Central memory CD8-positive, alpha-beta T cell (primary cell): ENCODE results near the gene HTR1A.

Source experiments
- ATAC-seq: fragments of 150-1000 bp; cut with Tn5 transposase; replicated peaks from 2 replicates; pipeline ENCODE4 v1.10.0; 2022; ENCODE audit warnings: mild to moderate bottlenecking, moderate FRiP score, moderate number of reproducible peaks; ENCODE audit not compliant: poor library complexity, severe bottlenecking; ENCODE audit errors: extremely low read depth
- DNase-seq, 2 donors: peaks; one replicate each; pipeline ENCODE4 v3.0.0; 2021; ENCODE audit warnings: low spot score in 2 of 2
- H3K27ac Mint-ChIP-seq: one replicate; pipeline ENCODE4 v1.8.0; 2022; ENCODE audit warnings: low read depth, mild to moderate bottlenecking, moderate library complexity, mixed read lengths
- H3K27me3 Mint-ChIP-seq: one replicate; pipeline ENCODE4 v1.8.0; 2022; ENCODE audit warnings: mixed read lengths
- H3K36me3 Mint-ChIP-seq: one replicate; pipeline ENCODE4 v1.8.0; 2022; ENCODE audit warnings: mild to moderate bottlenecking, moderate library complexity, mixed read lengths; ENCODE audit not compliant: insufficient read depth
- H3K4me1 Mint-ChIP-seq: one replicate; pipeline ENCODE4 v1.8.0; 2022; ENCODE audit warnings: mixed read lengths
- H3K4me3 Mint-ChIP-seq: one replicate; pipeline ENCODE4 v1.8.0; 2022; ENCODE audit warnings: mild to moderate bottlenecking, moderate library complexity, mixed read lengths
- H3K9me3 Mint-ChIP-seq: one replicate; pipeline ENCODE4 v1.8.0; 2022; ENCODE audit warnings: mixed read lengths

The HTR1A gene

DNA sequence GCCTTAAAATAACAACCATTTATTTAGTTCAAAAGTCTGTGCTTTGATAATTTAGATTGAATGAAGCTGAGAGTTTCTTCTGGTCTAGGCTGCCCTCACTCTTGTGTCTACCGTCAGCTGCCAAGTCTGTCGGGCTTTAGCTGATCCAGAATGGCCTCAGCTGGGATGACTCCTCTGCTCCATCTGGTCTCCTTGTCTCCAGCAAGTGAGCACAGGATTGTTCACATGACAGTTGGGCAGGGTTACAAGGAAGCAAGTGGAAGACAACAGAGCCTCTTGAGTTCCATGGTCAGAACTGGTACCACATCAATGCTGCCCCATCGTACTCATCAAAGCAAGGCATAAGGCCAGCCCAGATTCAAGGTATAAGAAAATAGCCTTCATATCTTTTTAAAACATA is 9.0 kb downstream of the HTR1A start:
- Mint-ChIP-seq H3K27ac (no peak overlapping the region), H3K9me3 (peaks cover 11% of the 10 kb centered on the region), H3K4me3 (no peak overlapping the region), H3K36me3 (no peaks in the 10 kb centered on the region), H3K4me1 (no peaks in the 10 kb centered on the region), H3K27me3 (no peaks in the 10 kb centered on the region)
- ATAC-seq (no peak), DNase-seq (no peak)

DNA sequence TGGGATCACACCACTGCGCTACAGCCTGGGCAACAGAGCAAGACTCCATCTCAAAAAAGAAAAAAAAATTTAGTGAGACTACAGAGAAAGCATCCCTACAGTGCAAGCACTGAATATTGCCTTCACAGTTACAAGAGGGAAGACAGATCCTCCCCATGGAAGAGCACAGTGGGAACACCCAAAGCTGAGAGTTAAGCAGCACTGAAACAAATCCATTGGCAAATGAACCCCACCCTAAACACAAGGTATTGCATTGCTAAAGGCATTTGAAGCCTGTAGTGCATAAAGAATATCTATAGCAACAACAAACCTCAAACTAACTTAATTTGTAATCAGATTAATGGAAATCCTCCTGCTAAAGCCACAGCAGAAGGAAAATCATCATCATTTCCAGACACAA is 27.1 kb downstream of the HTR1A start:
- H3K4me1 Mint-ChIP-seq, result no peaks in the 10 kb centered on the region
- H3K9me3 Mint-ChIP-seq, result peaks cover 25% of the 10 kb centered on the region
- no peaks in the 10 kb centered on the region for H3K36me3 Mint-ChIP-seq
- ATAC-seq (no peak), DNase-seq (no peak)
- no peak overlapping the region for H3K27ac Mint-ChIP-seq
- no peak overlapping the region for H3K4me3 Mint-ChIP-seq
- no peaks in the 10 kb centered on the region for H3K27me3 Mint-ChIP-seq

DNA sequence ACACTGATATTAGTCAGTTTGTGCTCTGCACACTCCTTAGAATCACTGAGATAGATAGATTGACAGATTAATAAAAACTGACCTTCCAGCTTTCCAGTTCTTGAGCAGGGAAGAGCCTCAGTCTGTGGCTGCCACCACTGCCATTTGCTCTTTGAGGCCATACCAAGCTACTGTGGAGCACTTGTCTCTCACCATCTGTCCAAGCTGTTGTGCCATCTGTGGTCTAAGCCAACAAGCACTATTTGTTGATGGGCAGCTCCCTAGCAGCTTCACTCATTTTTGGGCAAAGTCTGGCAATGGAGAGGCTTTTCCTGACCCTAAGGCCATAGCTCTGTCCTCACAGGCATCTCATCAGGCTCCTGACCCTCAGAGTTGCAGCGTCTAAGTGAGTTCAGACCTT is 30.4 kb downstream of the HTR1A start:
- H3K36me3 Mint-ChIP-seq, result no peaks in the 10 kb centered on the region
- H3K4me1 Mint-ChIP-seq, result no peaks in the 10 kb centered on the region
- DNase-seq, result no peak
- H3K9me3 Mint-ChIP-seq, result peaks cover 28% of the 10 kb centered on the region
- H3K27ac Mint-ChIP-seq, result no peak overlapping the region
- no peak overlapping the region for H3K4me3 Mint-ChIP-seq
- ATAC-seq, result no peak
- no peaks in the 10 kb centered on the region for H3K27me3 Mint-ChIP-seq

DNA sequence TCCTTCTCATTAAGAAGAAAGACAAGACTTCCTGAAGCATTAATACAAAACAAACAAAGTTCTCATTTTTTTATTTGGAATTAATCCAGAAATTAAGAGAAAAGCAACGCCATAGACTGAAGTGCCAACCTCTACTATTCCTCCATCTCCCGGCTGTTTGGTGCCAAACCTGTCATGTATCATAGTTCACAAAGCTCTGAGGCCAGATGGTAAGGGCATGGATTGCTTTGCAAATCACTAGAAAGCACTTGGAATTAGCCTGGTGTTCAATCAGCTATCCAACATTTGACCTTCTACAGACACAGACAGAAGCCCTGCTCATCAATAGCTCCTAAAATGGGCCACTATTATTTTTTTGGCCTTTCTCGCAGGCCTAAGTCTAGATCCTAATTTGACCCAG is 33.8 kb downstream of the HTR1A start:
- Mint-ChIP-seq H3K36me3 (no peaks in the 10 kb centered on the region), H3K27ac (no peak overlapping the region), H3K4me1 (no peaks in the 10 kb centered on the region), H3K4me3 (no peak overlapping the region), H3K27me3 (no peaks in the 10 kb centered on the region), H3K9me3 (peaks cover 17% of the 10 kb centered on the region)
- ATAC-seq (no peak), DNase-seq (no peak)

DNA sequence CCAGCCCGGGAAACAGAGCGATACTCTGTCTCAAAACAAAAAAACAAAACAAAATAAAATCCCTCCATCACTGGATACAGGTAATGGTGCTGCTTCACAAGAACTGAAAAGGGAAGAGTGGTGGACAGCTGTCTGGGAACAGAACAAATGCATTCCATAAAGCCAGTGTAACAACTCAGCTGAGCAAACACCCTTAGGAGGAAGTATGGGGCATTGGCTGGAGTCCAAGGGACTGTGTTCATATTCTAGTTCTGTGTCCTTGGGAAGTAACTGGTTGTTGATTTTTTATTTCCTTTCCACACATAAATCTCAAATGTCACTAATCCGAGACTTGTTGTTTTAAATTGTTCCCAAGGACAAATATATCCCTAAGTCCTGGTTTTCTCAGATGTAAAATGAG is 38.3 kb downstream of the HTR1A start:
- no peak overlapping the region for H3K27ac Mint-ChIP-seq
- H3K36me3 Mint-ChIP-seq, result no peaks in the 10 kb centered on the region
- ATAC-seq (no peak), DNase-seq (no peak)
- H3K27me3 Mint-ChIP-seq, result no peaks in the 10 kb centered on the region
- no peak overlapping the region for H3K4me3 Mint-ChIP-seq
- H3K4me1 Mint-ChIP-seq, result no peaks in the 10 kb centered on the region
- H3K9me3 Mint-ChIP-seq, result peaks cover 22% of the 10 kb centered on the region

DNA sequence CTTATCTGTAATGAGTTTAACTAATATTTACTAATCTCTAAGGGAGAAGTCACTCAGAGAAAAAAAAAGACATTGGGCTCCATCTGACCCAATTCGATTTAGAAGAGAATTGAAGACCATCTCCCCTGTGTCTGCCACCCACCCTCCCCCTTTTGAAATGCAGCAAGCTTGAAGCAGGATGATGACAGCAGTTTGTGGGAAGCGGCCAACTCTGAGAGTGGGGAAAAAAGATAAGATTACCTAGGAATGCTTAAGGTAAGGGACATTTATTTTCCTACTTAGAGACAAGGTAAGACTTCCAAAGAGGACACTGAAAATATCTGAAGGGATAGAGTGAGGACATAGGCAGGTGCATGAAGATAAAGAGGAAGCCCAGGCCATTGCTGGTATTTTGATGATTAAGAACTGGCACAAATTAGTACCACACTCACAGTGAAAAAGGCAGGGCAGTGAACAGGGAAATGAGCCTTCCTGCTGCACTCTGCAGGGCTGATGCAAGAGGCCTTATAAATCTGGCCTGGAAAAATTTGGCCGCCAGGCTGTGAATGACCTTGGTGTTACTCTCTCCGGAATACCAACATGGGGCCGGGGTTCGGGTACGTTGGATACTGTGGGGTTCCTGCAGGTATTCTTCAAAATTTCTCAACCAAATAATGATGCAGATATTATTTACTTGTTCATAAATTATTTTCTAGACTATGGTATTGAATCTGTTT is 42.3 kb downstream of the HTR1A start:
- DNase-seq (no peak), ATAC-seq (no peak)
- no peaks in the 10 kb centered on the region for H3K4me1 Mint-ChIP-seq
- H3K36me3 Mint-ChIP-seq, result no peaks in the 10 kb centered on the region
- H3K27me3 Mint-ChIP-seq, result no peaks in the 10 kb centered on the region
- no peak overlapping the region for H3K27ac Mint-ChIP-seq
- no peak overlapping the region for H3K4me3 Mint-ChIP-seq
- H3K9me3 Mint-ChIP-seq, result peaks cover 25% of the 10 kb centered on the region

DNA sequence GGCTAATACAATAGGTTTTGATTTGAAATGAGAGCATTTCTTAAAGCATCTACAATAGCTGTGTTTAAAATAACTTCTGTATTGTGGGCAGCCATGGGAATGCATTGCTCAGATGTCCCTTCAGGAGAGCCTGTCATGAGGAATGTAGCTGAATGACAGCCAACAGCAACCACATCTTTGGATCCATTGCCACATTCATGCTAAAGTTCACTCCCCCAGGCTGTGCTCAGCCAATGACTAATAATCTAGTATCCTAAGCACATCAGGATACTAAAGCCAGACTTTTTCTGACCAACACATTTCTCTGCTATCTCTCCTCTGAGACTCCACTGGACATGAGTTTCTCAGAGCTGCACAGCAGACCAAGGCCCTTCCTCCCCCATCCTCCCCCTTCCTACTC is 45.5 kb downstream of the HTR1A start:
- H3K36me3 Mint-ChIP-seq, result no peaks in the 10 kb centered on the region
- H3K27me3 Mint-ChIP-seq, result no peaks in the 10 kb centered on the region
- peaks cover 18% of the 10 kb centered on the region for H3K9me3 Mint-ChIP-seq
- ATAC-seq, result no peak
- H3K4me3 Mint-ChIP-seq, result no peak overlapping the region
- H3K27ac Mint-ChIP-seq, result no peak overlapping the region
- H3K4me1 Mint-ChIP-seq, result no peaks in the 10 kb centered on the region
- no peak for DNase-seq

DNA sequence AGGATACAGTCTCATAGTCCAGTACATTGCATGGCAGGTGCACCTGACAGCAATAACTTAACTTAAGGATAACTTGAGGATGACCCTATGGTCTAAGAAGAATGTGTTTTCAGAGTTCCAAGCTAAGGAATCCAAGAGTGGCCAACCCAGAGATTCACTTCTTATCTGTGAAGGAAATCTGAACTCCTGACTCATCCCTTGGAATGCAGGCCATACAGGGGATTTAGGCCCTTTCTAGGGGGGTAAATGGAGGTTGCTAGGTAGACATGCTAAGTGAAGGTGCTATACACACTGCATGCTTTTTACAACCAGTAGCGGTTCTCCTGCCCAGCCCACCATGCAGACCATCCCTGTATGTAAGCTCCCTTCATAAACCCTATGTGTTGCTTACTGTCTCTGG is 50.4 kb downstream of the HTR1A start:
- Mint-ChIP-seq H3K4me3 (no peak overlapping the region), H3K9me3 (peaks cover 22% of the 10 kb centered on the region), H3K36me3 (no peaks in the 10 kb centered on the region), H3K27me3 (no peaks in the 10 kb centered on the region), H3K27ac (no peak overlapping the region), H3K4me1 (no peaks in the 10 kb centered on the region)
- ATAC-seq (no peak), DNase-seq (no peak)
